Thyroid gland (tissue), 4 donors: Measurements from ENCODE around the gene UPF3A. TPM values are rescaled to one million over a fixed set of nuclear protein-coding genes. Genes with fewer than 3 reads are reported as not detected.
A peak's percentile ranks its signal among the peaks of the same experiment; 100 is the strongest.

Experiments
- DNase-seq, 2 donors: peaks; one replicate each; pipeline ENCODE4 v3.0.0-alpha.2; 2019
- H3K27ac ChIP-seq, 3 donors: fragments of 200-600 bp; sonication (generic); 1 replicate in 2 of 3; 2 replicates in 1 of 3; pipeline ENCODE4 v1.5.1; 2016 to 2019; ENCODE audit warnings: mild to moderate bottlenecking in 1 of 3, moderate library complexity in 1 of 3
- H3K27me3 ChIP-seq: fragments of 200-600 bp; sonication (generic); one replicate; pipeline ENCODE4 v1.5.1; 2019
- H3K36me3 ChIP-seq, 2 donors: fragments of 200-600 bp; sonication (generic); one replicate each; pipeline ENCODE4 v1.5.1; 2016 to 2019
- H3K4me1 ChIP-seq, 2 donors: fragments of 200-600 bp; sonication (generic); one replicate each; pipeline ENCODE4 v1.5.1; 2017 to 2019
- H3K4me3 ChIP-seq, 3 donors: fragments of 200-600 bp; sonication (generic); replicated peaks in 1 of 3; 1 replicate in 2 of 3; 2 replicates in 1 of 3; pipeline ENCODE4 v1.5.1; 2016; ENCODE audit warnings: mild to moderate bottlenecking in 1 of 3
- H3K9me3 ChIP-seq: fragments of 200-600 bp; sonication (generic); one replicate; pipeline ENCODE4 v1.5.1; 2017
- POLR2A ChIP-seq, 2 donors: fragments of 450-650 bp; IDR thresholded peaks; one replicate each; pipeline ENCODE4 v1.6.1; 2017; ENCODE audit warnings: antibody characterized with exemption in 2 of 2, mild to moderate bottlenecking in 2 of 2, moderate library complexity in 1 of 2
- WGBS, 2 donors: methylation state at CpG; one replicate each; pipeline ENCODE4 v1.1.5; 2017; 5-methylcytosine and 5-hydroxymethylcytosine counted together
- intact Hi-C: fragments of 100-400 bp; cut with DNase I; formaldehyde crosslinking; loops from one replicate; pipeline ENCODE4 v1.15.1; 2023
- total RNA-seq, 4 donors: library from RNA; depleted of rRNA; stranded (reverse); fragments of >200 nt; gene quantifications; one replicate each; pipeline ENCODE4 v1.2.3, GENCODE V29; 2016
- TF ChIP-seq, protein P1 (sequence below), 6 experiments: fragments of 200-600 bp in 3 of 6; fragments of 450-650 bp in 3 of 6; sonication (generic) in 3 of 6; IDR thresholded peaks; one replicate each; pipeline ENCODE4 v1.5.1; 2016 to 2019; ENCODE audit warnings: antibody characterized with exemption in 6 of 6, mild to moderate bottlenecking in 2 of 6, inconsistent platforms in 1 of 6, moderate library complexity in 1 of 6

UPF3A gene
- total RNA-seq, 4 donors from 2014 or later = 58.8 to 81.9 (median 70.1) TPM

DNA sequence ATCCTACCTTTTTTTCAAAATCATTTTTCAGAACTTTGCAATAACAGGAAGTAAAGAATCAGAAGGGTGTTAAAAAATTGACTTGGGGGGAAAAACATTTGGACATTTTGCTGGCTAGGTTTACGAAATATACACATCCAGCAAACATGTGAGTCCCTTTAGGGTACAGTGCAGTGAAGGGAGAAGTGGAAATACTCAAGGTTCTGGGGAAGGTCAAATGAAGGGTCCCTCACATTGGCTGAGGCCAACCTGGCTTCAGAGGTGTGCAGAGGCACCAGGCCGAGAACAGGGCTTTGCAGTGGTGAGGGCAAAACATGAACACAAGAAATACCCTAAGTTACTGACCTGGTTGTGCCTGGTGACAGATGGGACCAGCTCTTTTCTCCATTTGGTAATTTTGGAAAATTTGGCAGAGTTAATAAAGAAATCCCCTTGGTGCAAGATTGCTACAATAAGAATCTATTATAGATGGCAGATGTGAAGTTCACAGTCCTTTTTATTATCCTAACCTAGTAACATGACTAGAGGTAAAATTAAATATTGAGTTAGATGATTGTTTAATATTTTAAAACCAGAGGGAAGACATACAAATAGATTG is 1.5 kb upstream of the UPF3A start:
- intact Hi-C loops = no loop called here
- Histone ChIP-seq H3K9me3 (no peaks in the 10 kb centered on the region), H3K36me3 (peaks cover 0 to 4% of the 10 kb centered on the region in 2 donors), H3K4me1 (peaks cover 24 to 26% of the 10 kb centered on the region in 2 donors), H3K27me3 (no peaks in the 10 kb centered on the region), H3K27ac (peak overlapping the region; percentile 99 to 100 (median 99)), H3K4me3 (no peak overlapping the region)
- no peak for TF ChIP-seq POLR2A (IDR thresholded peaks at IDR 0.05)
- TF ChIP-seq, protein P1, sequence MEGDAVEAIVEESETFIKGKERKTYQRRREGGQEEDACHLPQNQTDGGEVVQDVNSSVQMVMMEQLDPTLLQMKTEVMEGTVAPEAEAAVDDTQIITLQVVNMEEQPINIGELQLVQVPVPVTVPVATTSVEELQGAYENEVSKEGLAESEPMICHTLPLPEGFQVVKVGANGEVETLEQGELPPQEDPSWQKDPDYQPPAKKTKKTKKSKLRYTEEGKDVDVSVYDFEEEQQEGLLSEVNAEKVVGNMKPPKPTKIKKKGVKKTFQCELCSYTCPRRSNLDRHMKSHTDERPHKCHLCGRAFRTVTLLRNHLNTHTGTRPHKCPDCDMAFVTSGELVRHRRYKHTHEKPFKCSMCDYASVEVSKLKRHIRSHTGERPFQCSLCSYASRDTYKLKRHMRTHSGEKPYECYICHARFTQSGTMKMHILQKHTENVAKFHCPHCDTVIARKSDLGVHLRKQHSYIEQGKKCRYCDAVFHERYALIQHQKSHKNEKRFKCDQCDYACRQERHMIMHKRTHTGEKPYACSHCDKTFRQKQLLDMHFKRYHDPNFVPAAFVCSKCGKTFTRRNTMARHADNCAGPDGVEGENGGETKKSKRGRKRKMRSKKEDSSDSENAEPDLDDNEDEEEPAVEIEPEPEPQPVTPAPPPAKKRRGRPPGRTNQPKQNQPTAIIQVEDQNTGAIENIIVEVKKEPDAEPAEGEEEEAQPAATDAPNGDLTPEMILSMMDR (IDR thresholded peaks at IDR 0.05) = no peak
- no peak for DNase-seq
- WGBS, 2 donors = 91 to 96% methylated on average over 2 of the region's 2 CpGs

DNA sequence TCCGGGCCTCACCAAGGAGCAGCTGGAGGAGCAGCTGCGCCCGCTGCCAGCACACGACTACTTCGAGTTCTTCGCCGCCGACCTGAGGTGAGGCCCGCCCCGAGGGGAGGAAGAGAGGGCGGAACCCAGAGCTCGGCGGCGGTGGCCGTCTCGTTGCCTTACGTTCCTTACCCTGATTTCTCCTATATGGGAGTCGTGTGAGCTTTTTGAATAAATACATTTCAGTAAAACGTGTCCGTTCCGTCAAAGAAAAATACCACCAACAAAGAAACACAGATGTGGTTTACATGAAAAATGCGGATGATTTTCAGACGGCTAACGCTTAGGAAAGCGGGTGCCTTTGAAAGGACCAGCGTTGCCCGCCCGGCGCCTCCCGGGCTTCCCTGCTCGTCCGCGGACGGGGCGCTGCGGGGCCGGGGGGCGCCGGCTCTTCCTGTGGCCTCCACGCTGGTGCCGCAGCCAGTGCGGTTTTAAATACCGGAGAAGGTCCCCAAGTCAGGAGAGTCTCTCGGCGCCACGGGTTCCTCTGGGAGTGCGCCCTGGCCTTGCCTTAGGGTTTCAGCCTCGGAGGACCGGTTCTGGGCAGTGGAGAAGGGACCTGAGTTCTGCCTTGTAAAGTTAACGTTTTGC is 755 bp downstream of the UPF3A start:
- Histone ChIP-seq H3K9me3 (no peaks in the 10 kb centered on the region), H3K27me3 (no peaks in the 10 kb centered on the region), H3K4me3 (peak overlapping the region; percentile 37 to 91 (median 75)), H3K36me3 (no peaks in the 10 kb centered on the region), H3K27ac (peak overlapping the region; percentile 99 to 100 (median 99)), H3K4me1 (peaks cover 35 to 46% of the 10 kb centered on the region in 2 donors)
- WGBS, 2 donors = 0 to 1% methylated on average over 42 to 47 of the region's 50 CpGs
- DNase-seq = peak; percentile 42 to 49
- TF ChIP-seq, protein P1 (IDR thresholded peaks at IDR 0.05) = no peak
- peak; percentile 35 to 96 for TF ChIP-seq POLR2A (IDR thresholded peaks at IDR 0.05)
- intact Hi-C loops = no loop called here

DNA sequence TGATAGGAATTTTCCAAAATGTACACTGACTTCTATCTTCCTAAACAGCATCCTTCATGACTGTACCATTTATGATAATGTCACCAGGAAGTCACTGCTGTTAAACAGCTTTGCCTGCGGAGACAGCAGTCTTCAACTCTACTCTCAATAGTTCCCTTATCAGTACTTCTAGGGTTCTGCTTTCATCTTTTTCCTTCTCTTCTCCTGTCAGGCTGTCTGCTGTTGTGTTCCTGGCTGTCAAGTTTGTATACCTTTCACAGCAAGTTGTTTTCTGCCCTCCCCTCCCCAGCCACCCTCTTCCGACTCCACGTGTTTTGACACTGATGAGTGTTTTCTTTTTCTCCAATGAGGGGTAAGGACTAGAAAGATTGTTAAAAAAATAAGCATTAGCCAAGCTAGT is 2.2 kb downstream of the UPF3A start:
- intact Hi-C loops = no loop called here

DNA sequence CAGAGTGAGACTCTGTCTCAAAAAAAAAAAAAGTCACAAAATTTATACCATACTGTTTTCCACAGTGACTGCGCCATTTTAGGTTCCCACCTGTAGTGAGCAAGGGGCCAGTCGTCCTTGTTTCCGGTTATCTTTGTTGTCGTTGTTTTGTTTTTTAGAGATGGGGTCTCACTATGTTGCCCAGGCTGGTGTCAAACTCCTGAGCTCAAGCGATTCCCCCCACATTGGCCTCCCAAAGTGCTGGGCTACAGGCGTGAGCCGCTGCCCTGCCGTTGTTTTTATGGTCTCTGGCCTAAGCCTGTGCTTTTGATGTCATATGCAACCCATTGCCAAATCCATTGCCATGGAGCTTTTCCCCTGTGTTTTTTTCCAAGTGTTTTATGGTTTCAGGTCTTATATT is 3.3 kb downstream of the UPF3A start:
- Histone ChIP-seq H3K9me3 (no peaks in the 10 kb centered on the region), H3K4me3 (no peak overlapping the region), H3K4me1 (peaks cover 43 to 54% of the 10 kb centered on the region in 2 donors), H3K27me3 (no peaks in the 10 kb centered on the region), H3K36me3 (no peaks in the 10 kb centered on the region), H3K27ac (peak overlapping the region; percentile 81 to 93 (median 92))
- 96 to 99% methylated on average over 8 of the region's 8 CpGs for WGBS, 2 donors
- intact Hi-C loops = no loop called here
- TF ChIP-seq, protein P1 (IDR thresholded peaks at IDR 0.05) = no peak
- TF ChIP-seq POLR2A (IDR thresholded peaks at IDR 0.05) = no peak
- no peak for DNase-seq

More for the DNA sequence above, 2.2 kb downstream of the UPF3A start:
- Histone ChIP-seq H3K4me3 (no peak overlapping the region), H3K9me3 (no peaks in the 10 kb centered on the region), H3K27ac (peak overlapping the region; percentile 18 to 93 (median 92)), H3K27me3 (no peaks in the 10 kb centered on the region), H3K36me3 (no peaks in the 10 kb centered on the region), H3K4me1 (peaks cover 43 to 54% of the 10 kb centered on the region in 2 donors)
- TF ChIP-seq POLR2A (IDR thresholded peaks at IDR 0.05) = peak in 1 of 2 donors; percentile 24
- TF ChIP-seq, protein P1 (IDR thresholded peaks at IDR 0.05) = no peak
- 45 to 49% methylated on average over 3 of the region's 3 CpGs for WGBS, 2 donors
- DNase-seq = no peak

DNA sequence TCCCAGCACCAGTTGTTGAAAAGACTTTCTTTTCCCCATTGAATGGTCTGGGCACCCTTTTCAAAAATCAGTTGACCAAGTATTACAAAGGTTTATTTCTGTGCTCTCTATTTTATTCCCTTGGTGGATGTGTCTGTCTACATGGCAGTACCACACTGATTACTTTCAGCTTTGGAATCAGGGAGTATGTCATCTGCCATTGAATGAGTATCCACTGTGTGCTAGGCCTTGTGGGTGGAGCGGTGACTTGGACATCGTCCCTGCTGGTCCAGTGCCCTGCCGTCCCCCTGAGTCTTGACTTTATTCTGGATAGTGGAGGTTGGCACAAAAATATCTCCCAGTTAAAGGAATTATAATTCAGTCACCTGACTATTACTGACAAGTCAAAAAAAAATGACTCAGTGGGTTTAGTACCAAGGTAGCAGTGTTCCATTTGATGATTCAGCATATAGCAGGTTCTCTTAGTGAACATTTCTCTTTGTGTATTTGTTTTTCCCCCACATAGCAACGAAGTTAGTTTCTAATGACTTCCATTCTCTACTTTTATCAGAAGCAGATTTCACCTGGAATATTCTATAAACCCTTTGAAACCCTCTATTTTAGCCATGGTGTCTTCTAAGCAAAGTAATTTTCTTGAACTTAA is 3.9 kb downstream of the UPF3A start:
- no peaks in the 10 kb centered on the region for H3K27me3 ChIP-seq
- H3K27ac ChIP-seq = peak overlapping the region; percentile 81 to 93 (median 92)
- no peaks in the 10 kb centered on the region for H3K36me3 ChIP-seq
- H3K9me3 ChIP-seq = no peaks in the 10 kb centered on the region
- no peak overlapping the region for H3K4me3 ChIP-seq
- 85 to 95% methylated on average over 4 of the region's 4 CpGs for WGBS, 2 donors
- DNase-seq = no peak
- peaks cover 37 to 48% of the 10 kb centered on the region in 2 donors for H3K4me1 ChIP-seq
- intact Hi-C loops = no loop called here
- TF ChIP-seq POLR2A (IDR thresholded peaks at IDR 0.05) = no peak
- TF ChIP-seq, protein P1 (IDR thresholded peaks at IDR 0.05) = no peak
